Left forelimb (tissue), 1 donor: ENCODE measurements around the gene UCN.

ENCODE experiments used
- DNase-seq: peaks from one replicate; pipeline ENCODE4 v3.0.0-alpha.2; 2018; ENCODE audit warnings: low spot score

The UCN gene

DNA sequence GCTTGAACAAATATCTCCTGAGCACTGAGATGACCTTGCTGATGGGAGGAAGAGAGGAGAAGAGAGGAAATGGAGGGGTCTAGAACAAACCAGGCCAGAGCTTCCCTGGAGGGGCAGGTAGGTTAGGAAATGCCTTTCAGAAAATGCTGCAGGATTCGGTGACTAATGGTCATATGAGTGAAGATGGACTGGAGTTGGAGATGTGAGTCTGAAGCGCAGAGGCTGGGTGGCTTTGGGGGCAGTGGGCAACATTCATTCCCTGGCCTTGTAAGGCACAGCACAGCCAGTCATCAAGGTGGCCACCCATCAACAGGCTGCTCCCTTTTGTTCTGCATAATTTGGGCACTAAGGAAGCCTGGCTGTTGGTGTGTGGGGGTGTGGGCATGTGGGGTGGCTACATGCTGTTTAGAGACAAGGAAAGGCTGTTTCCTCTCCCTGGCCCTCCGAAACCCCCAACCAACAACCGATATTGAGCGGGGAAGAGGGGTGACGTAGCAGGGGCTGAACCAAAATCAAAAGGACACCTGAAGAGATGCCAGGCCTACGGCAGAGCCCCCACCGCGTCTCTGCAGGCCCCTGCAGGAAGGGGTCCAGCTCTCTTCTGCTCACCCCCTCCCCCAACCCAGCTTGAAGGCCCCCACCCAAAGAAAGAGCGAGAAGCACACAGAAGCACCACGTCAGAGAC lies 46.9 kb downstream of the UCN start:
- DNase-seq = no peak

DNA sequence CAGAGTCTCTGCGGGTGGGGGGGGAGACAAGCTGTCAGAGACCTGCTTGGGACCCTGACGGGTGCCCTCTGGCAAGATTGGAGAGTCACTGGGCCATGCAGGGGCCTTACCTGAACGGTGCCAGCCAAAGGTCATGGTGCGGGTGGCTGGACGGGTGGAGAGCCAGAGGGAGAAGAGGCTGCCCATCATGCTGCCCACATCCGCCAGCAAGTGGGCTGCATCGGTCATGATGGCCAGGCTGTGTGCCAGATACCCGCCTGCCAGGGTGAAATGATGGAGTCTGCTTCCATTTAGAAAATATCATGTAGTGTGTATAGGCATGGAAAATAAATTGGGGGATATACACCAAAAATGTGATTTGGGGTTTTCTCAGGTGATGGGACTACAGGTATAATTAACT lies 50.2 kb downstream of the UCN start:
- no peak for DNase-seq
